Activated T-cell treated with anti-CD3 and anti-CD28 coated beads, Interleukin-2, amount 50 U/mL, for 1 hour (primary cell): ENCODE measurements around the gene SPNS2.
"Not testable (repeated sequence)": the region's sequence is repeated elsewhere in the genome, so short reads cannot be mapped to it uniquely, and the experiment has no call there.

Experiments used
- DNase-seq: peaks from one replicate; pipeline ENCODE4 v3.0.0-alpha.2; 2020

SPNS2 gene

DNA sequence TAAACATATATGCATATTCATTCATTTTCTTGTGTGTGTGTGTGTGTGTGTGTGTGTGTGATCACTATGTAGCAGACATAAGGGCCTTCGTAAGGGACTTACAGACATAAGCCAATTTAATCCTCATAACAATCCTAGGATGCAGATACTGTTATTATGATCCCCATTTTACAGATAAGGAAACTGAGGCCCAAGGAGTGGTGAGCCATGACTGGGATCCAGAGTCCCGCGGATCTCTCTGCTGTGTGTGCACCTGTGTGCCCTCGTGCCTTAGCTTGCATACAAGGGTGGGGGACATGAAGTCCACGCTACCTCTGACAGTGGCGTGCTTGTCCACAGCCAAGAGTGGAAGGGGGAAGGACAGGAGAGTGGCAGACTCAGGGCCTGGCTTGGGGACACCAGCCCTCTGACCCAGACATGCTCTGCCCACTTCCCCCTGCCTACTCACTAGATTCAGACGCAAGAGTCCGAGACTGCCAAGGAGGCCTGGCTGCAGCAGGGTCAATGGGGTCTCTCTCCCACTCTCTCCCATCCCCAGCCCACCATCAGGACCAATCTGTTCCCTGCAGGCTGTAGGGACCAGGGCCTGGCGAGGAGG, 75.9 kb downstream of the SPNS2 start:
- DNase-seq: no peak

DNA sequence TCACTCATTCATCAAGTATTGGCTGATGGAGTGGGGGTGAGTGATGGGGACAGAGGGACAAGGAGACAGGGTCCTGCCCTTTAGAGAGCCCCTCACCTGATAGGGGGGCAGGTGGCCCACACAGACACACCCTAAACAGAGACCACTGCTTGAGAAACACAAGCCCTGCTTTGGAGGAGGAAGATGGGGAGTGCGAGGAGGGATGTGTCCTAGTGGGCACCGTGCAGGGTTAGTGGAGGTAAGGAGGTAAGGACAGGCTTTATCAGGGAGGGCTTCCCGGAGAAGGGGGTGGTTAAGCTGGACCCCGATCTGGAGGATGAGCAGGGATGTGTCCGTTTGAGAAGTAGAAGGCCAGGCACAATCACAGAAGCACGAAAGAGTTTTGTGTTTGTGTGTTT, 77.5 kb downstream of the SPNS2 start:
- no peak for DNase-seq

DNA sequence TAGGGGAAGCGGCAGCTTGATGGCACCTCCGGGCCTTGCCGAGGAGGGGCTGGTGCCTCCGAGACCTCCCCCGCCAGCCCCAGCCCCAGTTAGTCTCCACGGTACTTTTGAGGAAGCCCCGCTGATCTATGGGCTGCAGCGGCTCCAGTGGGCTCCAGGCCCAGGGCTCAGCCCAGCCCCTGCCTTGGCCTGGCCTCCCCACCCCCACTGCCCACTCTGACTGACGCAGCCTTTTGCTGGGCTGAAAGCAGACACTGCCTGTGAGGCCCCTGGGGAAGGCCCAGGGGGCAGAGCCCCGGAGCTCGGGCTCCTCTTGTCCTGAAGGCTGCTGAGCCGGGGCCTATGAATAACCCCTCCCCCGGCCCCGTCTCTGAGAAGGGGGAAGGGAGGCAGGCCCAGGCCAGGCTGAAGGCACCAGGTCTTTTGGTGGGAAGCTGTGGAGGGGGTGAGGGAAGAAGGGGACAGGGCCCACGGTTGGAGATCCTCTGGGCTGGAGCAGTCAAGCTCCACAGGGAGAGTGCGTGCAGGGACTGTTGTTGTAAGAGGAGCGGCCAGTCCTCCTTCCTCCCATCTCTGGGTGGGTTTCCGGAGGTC, 78.1 kb downstream of the SPNS2 start:
- no peak for DNase-seq

DNA sequence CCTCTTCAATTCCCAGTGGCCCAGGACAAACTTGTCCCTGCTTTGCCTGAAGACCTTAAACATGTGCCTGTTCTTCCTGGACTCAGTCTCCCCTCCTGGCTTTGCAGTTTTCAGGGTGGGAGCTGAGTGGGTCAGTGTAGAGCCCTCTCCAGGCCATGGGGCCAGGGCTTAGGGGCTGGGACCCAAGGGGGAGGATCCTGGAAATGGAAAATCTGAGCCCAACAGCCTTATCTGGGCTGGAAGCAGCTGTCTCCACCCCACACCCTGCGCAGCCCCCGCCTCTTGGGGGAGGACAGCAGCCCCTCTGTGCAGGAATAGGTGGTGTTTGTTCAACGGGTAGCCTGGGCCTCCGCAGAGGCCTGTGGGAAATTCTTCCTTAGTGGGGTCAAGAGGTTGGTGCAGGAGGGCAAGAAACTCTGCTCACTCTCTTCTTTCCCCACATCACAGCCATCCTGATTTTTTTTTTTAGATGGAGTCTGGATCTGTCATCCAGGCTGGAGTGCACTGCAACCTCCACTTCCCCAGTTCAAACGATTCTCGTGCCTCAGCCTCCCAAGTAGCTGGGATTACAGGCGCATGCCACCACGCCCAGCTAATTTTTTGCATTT, 78.8 kb downstream of the SPNS2 start:
- no peak for DNase-seq

DNA sequence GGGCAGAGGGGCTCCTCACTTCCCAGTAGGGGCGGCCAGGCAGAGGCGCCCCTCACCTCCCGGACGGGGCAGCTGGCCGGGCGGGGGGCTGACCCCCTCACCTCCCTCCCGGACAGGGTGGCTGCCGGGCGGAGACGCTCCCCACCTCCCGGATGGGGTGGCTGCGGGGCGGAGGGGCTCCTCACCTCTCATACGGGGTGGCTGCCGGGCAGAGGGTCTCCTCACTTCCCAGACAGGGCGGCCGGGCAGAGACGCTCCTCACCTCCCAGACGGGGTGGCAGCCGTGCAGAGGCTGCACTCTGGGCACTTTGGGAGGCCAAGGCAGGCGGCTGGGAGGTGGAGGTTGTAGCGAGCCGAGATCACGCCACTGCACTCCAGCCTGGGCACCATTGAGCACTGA, 79.7 kb downstream of the SPNS2 start:
- DNase-seq: not testable (repeated sequence)

DNA sequence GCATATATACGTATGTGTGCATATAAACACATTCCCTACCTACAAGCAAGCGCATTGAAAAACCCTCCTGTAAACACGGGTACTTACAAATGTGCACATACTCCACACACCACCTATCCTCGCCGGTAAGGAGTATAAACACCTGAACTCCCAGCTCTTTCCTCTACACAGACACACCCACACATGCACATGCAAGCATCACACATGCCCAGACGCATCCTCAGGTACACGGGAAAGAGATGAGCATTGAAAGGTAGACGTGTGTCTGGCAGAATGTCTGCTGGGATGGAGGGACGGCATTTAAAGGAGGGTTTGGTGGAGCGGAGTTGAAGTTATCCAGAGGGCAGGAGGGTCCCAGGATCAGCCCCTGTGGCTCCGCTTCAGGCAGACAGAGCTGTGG, 81.0 kb downstream of the SPNS2 start:
- DNase-seq: no peak

DNA sequence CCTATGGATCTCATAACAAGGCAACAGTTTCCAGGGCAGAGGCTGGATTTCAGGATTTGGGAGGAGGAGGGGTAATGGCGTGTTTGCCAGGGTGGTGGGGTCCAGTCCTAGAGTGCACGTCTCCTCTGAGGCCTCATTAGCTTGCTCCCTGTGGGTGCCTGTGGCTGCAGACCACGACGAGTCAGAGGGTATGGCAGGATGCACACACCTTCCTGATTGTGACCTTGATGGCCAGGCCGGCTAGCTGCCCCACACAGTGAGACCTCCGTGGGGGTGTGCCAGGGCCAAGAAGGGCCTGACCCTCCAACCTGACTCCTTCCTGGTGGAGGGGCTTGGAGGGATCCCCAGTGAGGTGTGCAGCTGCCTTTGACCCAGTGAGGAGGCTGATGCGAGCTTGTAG, 81.6 kb downstream of the SPNS2 start:
- no peak for DNase-seq

DNA sequence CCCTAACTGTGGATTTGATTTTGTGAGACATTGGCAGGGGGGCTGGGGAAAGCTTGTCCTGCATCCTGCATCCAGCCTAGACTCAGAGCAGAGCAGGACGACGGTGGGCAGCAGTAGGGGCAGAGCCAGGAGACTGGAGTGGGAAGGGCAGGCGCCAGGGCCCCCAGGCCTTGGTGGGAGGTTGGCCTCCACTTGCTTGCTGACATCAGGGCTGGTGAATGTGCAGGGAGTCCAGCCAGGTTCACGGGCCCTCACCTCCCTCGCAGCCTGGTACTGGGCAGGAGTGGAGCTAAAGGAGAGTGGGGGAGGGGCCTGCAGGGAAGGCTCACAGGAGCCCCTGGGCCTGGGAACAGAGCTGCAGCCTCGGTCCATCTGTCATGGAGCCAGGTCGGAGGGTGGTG, 83.4 kb downstream of the SPNS2 start:
- DNase-seq: no peak

DNA sequence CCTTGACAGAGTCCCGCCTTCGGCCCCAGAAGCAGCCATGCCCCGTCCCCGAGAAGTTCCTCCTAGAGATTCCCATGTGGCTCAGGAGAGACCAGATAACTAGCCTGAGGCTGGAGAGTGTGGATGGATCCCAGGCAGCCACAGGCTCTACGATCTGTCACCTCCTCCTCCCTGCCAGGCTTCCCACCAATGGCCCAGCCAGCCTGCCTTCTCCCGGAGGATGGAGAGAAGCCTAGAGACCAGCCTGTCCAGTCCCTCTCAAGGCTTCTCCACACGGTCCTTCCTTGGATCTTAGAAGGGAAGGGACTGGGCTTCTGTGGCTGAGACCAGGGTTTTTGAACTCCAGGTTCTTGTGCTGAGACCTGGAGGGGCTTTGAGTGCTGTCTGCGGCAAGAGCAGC, 84.0 kb downstream of the SPNS2 start:
- DNase-seq: no peak

DNA sequence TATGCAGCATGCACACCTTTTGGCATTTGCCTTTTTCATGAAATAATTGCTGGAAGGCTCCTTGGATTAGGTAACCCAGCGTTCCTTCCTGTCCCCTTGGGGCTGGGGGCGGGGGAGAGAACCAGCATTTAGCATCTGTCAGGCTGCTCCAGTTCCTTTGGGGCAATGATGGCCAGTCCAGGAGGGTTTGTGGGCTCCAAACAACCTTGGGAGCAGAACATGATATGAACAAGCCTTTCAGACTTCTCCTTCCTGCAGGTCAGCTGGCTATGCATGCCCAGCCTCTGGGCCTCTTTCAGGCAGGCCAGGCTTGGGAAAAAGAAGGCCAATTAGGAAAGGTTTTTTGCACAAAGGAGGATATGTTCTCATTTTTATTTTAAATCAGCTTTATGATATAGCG, 84.5 kb downstream of the SPNS2 start:
- DNase-seq: no peak

DNA sequence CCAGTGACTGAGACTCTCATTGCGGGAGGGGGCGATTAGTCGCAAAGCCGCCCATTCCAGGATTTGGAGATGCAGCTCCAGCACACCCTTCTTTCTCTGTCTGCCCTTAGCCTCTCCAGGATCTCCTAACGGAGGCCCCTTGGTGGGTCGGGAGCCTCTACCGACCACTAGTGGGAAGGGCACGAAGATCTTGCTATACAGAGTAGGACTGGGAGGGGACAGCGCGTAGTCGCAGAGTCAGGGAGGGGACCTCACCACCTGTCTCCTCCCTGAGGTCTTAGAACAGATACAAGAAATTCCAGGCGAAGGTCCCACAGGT, 85.1 kb downstream of the SPNS2 start:
- DNase-seq: no peak

DNA sequence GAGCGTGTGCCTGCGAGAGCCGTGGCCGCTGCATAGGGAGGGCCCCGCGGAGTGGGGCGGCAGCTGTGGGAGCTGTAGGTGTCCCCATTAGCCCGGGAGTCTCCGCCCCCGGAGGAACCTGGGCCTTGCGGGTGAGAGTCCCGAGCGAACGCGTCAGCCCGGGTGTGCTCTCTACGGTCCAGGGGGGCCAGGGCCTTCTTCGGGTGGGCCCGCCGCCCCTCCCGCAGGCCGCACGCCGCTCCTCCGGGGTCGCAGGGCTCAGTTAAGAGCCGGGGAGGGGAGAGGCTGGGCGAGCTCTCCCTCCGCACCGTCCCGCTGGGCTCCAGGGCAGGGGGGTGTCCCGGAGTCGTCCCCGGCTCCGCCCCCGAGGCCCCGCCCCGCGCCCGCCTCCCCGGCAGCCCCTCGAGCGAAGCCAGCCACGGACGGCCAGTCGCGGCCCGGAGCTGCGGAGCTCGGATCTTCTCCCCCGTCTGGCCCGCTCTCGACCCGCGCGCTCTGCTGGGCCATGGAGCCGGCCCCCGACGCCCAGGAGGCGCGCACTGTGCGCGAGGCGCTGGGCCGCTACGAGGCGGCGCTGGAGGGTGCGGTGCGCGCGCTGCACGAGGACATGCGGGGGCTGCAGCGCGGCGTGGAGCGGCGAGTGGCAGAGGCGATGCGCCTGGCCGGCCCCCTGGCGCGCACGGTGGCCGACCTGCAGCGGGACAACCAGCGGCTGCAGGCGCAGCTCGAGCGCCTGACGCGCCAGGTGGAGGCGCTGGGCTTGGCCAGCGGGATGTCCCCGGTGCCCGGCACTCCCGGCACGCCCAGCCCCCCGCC, 85.6 kb downstream of the SPNS2 start, which contains the start of gene SMTNL2:
SMTNL2 (plus strand) TSS at position 429 of the 816 bp plus-strand sequence; CDS start at position 506, 77 bp downstream.
- DNase-seq: peak; percentile 36

DNA sequence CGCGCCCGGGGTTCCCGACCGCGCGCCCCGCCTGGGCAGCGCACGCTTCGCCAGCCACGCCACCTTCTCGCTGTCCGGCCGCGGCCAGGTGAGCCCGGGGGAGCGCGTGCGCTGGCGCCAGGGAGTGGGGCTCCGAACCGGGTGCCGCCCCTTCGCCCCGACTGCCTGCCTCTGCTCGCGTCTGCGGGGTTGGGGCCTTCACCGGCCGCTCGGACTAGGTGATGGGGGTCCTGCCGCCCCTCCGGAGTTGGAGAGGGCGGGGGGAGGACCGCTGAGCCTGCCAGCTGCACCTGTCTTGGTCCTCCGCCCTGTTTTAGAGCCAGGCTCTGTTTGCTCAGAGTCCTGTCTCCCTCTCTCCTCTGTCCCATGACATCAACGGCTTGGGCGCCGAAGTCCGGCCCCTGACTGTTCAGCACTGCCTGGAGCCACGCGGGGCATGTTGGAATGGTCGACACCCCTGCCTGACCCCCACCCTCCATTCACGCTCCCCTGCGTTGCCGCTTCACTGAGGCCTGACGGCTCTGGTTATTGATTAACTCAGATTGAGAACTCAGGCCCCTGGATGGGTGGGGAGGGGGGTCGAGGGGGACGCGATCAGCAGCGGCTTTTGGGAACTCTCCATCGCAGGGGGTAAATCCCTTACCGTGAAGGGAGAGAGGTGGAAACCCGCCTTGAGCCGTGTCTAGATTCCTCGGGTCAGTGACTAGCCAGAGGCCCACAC, 86.4 kb downstream of the SPNS2 start:
- DNase-seq: no peak

DNA sequence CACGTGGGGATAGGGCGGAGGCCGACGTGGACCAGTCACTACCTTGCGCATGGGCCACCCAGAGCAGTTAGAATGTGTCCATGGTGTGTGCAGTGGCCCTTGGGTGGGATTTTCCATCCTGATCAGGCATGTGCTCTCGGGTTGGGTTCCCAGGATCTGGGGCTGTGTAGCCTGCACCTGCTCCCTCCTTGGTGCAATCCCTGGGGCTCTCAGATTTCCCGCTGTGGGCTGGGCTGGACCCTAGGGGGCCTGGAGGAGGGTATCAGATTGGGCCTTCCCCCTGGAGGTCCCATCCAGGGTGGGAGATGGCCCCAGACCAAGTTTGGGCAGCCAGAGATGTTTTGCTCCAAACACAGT, 86.9 kb downstream of the SPNS2 start:
- DNase-seq: no peak

DNA sequence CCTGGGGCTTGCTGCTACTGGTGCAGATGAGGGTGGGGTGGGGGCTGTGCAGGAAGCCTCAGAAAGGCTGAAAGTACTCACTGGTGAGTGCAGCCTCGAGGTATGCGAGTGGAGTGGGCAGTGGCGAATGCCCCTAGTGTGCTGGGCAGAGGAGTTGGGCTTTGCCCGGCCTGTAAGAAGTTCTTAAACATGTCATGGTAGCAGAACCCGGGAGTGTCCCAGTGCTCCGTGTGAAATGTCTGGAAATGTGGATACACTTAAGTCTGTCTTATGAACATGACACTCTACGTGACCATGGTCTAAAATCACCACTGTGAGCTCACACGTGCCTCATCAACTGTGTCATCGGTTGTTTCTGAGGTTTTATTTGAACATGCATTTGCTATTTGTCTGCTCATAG, 87.4 kb downstream of the SPNS2 start:
- DNase-seq: no peak

DNA sequence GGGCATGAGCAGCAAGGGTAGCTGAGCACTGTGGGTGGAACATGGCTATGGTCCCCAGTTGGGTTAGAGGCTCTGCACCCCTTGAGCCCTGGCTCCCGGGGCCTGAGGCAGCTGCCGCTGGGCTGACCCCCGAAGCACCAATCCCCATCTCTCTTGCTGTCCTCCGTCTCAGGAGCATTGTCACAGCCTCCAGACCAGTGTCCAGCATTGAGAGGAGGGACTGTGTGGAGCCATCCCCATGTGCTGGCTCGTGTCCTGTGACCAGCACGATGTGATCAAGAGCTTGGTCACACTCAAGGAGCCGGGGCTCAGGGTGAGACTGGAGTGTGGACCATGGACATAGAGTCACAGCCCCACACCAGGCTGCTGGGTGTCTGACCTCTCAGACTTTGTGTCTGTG, 88.5 kb downstream of the SPNS2 start:
- no peak for DNase-seq

DNA sequence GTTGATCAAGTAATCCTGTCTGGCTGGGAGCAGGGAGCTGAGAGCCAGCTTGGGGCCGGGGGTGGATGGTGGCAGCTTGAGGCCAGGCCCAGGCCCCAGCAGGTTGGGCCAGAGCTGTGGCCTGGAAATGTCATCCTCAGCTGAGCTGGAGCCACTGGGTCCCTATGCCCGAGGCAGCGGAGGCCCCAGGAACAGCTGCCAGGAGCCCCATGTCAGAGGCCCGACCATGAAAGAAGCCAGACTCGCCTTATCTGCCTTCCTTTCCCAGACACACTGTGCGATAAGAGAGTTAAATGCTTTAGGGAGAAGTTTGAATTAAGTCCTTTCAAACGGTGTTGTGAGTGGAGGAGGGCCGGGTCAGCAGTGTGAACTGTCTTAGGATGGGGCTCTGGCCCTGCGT, 89.1 kb downstream of the SPNS2 start:
- DNase-seq: no peak

DNA sequence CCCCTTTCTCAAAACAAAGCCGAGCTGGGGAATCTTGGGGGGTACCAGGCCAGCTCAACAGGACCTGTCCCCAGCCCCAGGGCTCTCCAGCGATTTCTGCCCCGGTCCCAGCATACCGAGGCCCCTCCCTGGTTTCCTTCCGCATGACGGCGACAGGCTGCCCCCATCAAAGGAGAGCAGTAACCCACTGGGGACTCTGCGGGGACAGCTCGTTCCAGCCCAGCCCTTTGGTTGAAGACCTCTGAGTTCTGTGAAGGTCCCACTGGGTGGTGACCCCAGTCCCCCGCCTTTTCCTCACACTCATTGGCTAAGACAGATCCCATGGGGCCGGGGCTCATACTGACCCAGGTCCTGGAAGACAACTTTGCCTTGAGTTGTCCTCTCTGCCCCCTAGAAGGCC, 89.7 kb downstream of the SPNS2 start:
- no peak for DNase-seq
